GM12892 (cell line): ENCODE data around the gene RER1.

Experiments used
- POLR2A ChIP-seq: IDR thresholded peaks from 2 replicates; pipeline ENCODE4 v1.6.1; 2011; ENCODE audit warnings: low read depth, low read length, control low read depth
- TAF1 ChIP-seq: IDR thresholded peaks from 2 replicates; pipeline ENCODE4 v1.6.1; 2011; ENCODE audit warnings: low read depth, mild to moderate bottlenecking, control low read depth, low read length, borderline replicate concordance

DNA sequence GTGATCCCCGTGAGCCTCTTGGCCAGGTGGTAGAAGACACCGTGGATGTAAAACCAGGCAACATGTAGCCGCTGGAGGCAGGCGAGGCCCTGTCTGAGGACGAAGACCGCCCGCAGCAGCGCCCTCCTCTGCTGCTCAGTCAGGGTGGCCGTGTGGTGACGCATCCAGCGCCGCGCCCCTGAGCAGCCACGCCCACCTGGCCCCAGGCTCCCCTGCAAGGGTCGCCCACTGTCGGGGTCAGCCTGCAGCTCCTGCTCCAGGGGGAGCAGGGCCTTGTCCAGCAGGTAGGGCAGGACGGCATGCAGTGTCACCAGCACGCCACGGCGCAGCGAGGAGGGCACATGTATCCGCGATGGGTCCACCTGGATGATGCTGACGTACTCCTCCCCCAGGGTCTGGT, 16.8 kb downstream of the RER1 start:
- no peak for TF ChIP-seq POLR2A
- TF ChIP-seq TAF1, result no peak
